Measurements from ENCODE around the gene TLX3.

The TLX3 gene

DNA sequence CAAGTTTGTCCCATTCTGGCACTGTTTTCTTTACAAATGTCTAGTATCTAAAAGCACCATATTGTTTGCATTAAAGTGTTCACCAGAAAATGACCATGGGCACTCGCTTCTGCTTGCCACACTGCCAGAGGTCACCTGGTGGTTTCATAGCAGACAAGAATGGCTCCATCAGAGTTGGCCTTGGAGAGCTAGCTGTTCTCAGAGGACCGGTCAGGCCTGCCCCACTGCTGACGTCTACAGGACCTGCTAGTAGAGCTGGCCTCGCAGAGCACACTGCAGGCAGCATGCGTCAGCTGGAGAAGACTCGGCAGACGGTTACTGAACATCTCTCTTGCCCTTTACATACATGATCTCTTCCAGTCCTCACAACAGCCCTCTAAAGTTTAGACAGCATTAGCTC, 8.7 kb upstream of the TLX3 start:
- no peak for DNase-seq (ENCODE audit: low read depth in 2 of 3, low spot score in 1 of 3)

DNA sequence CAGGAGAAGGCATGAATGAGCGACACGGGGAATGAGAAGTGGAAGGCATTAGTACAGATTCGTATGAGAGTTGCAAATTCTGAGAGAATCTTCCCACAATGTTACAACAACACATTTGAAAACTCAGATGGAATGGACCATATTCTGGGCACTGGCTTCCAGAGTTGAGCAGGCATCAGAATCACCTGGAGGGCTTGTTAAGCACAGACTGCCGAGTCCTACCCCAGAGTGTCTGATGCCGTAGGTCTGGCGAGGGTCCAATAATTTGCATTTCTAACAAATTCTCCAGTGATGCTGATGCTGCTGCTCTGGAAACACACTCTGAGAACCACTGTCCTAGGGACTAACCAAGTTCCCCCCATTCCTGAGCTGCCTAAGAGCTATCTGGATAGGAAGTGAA, 2.9 kb upstream of the TLX3 start:
- DNase-seq (ENCODE audit: low read depth in 2 of 3, low spot score in 1 of 3), result no peak

DNA sequence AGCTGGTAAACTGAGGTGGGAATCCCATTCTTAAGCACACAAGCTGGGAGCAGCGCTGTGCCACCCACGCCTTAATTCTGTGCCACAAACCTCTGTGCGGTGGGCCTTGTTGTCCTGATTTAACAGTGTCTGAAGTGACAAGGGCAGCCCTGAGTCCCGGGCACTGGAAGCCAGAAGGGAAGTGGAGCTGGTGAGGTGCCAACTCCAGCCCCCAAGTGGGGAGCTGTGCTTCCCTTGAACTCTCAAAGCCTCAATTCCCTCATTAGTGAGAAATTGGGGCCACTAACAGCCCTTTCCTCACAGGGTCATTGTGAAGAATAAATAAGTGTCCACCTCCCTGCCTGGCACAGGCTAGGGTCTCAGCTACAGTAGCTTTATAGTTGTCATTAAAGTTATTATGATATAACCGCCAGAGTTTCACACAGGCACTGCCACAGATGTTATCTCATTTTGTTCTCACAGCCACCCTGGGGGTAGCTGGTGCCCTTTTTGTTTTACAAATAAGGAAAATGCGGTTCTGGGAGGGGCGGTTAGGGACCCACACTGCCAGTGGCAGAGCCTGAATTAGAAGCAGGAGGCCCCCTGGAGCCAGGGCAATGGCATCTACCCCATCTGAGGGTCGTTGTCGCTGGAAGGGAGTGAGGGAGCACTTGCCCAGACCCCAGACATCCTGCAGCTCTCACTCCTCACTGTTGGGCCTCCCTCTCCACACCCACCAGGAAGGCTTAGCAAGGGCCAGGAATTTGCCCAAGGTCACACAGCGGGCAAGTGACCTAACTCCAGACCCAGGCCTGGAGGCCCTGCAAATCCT, 2.1 kb upstream of the TLX3 start:
- no peak for DNase-seq (ENCODE audit: low read depth in 2 of 3, low spot score in 1 of 3)

DNA sequence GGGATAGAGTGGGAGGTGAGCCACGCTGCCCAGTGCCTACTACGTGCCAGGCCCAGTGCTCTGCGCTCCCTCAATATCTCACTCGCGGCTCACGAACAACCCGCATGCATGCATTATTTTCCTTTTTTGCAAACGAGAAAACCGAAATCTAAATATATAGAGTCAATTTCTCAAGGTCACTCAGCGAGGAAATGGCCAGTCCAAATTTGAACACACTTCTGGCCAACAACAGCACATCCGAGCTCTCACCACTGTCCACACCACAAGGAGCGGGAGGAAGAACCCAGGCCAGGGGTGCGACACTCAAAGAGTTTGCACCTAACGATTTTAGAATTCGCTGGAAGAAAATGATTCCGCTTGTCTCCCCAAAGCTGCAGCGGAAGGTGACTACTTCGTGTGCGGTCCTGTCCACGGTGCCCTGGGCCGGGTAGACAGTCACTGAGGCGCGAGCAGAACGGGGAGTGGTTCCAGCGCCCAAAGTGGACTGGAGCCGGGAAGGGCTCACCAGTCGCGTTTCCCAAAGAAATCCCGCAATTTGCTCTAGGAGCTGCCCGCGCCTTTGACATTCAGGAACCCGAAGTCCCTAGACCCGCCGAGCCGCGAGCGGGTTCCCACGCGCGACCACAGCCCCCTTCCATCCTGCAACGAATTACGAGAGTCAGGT, 1.1 kb upstream of the TLX3 start:
- DNase-seq (ENCODE audit: low read depth in 2 of 3, low spot score in 1 of 3), result no peak

DNA sequence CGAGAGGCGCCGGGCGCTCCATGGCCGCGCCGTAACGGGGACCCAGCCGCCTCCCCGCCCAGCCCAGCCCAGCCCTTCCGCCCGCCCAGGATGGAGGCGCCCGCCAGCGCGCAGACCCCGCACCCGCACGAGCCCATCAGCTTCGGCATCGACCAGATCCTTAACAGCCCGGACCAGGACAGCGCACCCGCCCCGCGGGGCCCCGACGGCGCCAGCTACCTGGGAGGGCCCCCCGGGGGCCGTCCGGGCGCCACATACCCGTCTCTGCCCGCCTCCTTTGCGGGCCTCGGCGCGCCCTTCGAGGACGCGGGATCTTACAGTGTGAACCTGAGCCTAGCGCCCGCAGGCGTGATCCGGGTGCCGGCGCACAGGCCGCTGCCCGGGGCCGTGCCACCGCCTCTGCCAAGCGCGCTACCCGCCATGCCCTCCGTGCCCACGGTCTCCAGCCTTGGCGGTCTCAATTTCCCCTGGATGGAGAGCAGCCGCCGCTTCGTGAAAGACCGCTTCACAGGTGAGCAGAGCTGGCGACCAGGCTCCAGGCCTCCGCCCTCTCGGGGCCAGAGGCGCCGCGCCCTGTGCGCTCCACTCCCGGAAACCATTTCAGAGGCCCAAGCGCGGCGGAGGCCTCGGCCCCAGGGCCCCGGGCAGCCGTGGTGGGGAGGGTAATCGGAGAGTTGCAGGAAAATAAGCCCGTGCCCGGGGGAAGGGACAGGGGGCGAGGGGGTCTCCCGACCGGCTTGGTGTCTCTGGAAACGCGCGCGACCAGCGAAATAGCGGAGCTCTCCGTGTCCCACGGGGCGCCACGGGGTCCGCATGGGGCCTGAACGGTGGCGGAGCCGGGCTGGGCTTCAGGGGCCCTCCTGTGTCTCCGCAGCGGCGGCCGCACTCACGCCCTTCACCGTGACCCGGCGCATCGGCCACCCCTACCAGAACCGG, 496 bp downstream of the TLX3 start:
- no peak for DNase-seq (ENCODE audit: low read depth in 2 of 3, low spot score in 1 of 3)

DNA sequence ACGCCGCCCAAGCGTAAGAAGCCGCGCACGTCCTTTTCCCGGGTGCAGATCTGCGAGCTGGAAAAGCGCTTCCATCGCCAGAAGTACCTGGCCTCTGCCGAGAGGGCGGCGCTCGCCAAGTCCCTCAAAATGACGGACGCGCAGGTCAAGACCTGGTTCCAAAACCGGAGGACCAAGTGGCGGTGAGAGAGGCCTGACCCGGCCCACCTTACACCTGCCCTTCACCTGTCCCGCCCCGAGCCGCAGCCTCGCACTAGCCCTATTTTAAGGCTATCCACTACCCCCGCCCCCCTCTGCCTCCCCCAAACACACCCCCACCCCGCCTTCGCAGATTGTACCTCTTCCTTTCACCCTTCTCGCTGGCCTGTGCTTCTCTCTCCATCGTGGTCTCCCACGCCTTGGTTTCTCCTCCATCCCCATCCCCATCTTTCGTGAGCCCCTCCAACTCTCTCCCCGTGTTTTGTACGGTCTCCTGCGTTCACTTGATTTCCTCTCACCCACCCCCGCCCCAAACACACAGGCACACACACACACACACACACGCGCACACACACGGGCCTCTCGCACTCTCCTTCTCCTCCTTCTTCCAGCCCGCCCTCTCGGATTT, 1.3 kb downstream of the TLX3 start:
- no peak for DNase-seq (ENCODE audit: low read depth in 2 of 3, low spot score in 1 of 3)

DNA sequence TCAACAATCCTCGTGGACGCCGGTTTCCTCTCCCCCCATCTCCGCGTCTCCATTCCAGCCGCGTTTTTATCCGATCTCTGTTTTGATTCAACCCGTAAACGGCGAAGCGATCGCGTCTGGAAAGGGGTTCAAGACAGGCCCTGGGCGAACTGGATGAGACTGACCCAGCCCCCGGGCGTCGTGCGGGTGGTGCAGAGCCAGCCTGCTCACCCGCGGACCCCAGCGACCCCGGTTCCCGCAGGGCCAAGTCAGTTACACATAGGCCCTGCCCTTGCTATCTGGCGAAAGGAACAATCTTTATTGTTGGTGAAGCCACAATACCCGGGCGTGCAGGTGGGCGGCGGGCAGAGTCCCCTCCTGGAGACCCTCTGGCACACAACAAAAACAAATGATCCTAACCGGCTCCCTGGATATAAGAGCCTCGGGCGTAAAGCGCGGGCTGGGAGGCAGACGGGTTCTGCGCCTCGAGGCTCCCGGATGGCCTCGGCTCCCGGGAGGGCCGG, 1.8 kb downstream of the TLX3 start:
- no peak for DNase-seq (ENCODE audit: low read depth in 2 of 3, low spot score in 1 of 3)

DNA sequence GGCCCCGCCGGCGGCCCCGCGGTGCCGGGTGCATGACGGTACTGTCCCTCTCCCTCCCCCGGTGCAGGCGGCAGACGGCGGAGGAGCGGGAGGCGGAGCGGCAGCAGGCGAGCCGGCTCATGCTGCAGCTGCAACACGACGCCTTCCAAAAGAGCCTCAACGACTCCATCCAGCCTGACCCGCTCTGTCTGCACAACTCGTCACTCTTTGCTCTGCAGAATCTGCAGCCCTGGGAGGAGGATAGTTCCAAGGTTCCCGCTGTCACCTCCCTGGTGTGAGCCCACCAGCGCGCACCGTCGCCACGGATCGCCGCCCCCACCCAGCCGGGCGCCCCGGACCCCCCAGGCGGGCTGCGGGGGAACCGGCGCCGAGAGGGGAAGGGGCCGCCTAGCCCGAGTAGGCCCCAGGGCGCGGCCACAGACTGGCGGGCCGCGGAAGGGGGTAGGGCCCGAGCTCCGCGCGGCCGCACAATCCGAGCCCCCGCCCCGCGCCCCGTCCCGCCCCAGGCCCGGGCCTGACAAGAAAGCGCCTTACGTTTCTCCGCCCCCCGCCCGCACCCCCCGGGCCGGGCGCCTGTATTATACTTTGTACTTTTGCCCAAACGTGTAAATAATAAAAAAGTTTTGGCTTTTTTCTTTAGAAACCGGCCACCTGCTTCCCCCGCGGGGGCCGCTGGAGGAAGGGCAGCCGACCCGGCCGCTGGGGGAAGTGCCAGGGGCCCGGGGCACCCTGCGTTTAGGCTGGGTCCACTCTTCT, 2.5 kb downstream of the TLX3 start:
- DNase-seq (ENCODE audit: low read depth in 2 of 3, low spot score in 1 of 3), result no peak

DNA sequence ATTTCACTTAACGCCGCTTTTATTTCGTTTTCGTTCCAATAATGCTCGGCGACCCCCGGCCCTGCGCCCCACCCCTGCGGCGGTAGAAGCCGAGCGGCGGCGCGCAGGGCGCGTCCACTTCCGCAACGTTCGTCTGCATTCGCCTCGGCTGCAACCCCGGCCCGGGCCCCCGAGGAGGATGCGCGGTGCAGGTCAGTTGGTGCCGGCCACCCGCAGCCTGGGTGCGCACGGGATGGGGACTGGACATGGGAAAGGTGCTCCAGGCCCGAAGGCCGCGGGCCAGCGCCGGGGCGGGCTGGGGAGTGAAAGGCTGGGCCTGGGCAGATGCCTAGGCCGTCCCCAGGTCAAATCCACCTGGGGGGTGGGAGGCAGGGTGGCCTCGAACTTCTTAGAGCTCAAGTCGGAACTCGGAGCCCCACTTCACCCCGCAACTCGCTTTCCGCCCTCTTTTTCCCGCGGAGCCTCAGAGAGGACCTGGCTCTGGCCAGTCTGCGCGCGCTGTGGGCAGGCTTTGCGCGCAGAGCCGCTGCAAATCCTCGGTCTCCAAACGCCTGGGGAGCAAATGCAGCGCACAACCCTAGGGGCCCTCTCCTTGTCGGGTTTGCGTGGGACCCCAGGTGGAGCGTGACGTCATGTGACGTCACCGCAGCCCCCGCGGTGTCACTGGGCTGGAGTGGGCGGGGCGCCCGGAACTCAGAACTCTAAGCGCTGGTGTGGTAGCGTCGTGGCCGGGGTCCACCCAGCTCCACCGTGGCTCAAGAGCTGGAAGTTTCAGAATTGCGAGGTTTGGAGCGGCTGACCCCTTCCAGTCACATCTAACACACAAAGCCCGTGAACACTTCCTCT, 3.3 kb downstream of the TLX3 start:
- DNase-seq (ENCODE audit: low read depth in 2 of 3, low spot score in 1 of 3), result no peak

DNA sequence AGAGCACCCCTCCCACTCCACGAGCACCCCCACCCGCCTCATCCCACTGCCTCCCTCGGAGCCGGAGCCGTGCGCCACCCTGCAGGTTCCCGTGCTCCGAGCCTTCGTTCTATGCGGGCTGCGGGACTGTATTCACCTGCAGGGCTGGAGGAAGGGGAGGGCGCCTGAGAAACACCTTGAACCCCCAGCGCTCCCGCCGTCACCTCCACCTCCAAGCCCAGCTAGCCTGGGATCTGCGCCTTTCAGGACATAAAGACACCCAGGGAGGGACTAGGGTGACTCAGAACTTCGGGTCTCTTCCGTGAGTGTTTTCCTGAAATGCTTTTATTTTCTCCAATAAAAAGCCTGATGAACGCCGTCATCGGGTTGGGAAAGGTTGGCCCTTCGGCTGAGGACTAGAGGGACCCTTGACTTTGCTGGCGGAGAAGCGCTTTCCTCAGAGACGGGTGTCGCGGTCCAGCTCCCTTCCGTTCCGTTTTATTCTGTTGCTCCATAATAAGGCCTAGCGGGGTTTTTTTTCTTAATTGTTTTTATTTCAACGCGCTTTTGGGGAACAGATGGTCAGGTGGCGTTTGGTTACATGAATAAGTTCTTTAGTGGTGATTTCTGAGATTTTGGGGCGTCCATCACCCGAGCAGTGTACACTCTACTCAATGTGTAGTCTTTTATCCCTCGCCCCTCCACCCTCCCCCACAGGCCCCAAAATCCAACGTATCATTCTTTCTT, 4.6 kb downstream of the TLX3 start:
- no peak for DNase-seq (ENCODE audit: low read depth in 2 of 3, low spot score in 1 of 3)

DNA sequence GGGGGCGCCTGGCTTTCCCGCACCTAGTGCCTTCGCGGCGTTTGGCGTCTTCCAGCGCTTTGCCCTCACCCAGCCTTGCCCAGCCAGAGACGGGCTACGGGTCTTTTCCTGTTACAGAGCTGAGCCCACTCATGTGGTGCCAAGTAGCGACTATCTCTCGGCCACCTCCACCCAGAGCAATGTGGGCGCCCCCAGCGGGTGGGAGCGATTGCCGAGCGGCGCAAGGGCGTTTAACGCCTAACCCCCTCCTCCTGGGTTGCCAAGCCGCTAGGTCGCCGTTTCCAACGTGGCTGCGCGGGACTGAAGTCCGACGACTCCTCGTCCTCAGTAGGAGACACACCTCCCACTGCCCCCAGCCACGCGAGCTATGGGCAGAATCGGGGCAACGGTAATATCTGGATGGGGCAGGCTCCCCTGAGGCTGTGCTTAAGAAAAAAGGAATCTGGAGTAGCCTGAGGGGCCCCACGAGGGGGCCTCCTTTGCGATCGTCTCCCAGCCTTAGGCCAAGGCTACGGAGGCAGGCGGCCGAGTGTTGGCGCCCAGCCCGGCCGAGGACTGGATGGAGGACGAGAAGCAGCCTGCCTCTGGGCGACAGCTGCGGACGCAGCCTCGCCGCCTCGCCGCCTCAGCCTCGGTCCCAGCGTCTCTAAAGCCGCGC, 5.8 kb downstream of the TLX3 start:
- no peak for DNase-seq (ENCODE audit: low read depth in 2 of 3, low spot score in 1 of 3)

DNA sequence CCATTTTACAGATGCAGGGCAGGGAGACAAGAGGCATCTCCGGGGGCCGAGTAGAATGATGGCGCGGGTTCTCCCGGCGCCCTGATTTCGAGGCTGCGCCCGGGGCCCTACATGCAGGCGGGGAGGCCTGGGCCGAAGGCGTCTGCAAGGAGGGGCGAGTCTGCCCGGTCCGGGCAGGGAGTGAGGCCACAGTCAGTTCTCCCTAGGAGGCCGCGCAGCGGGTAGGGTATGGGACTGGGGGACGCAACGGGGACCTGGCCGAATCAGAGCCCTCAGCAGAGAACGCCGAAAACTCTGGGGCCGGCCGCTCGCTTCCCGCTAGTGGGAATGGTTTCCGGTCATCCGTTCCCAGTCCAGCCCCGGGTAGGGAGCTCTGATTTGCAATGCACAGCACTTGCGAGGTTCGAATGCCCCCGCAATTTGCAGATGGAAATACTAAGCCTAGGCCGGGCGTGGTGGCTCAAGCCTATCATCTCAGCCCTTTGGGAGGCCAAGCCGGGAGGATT, 6.4 kb downstream of the TLX3 start:
- DNase-seq (ENCODE audit: low read depth in 2 of 3, low spot score in 1 of 3), result no peak

DNA sequence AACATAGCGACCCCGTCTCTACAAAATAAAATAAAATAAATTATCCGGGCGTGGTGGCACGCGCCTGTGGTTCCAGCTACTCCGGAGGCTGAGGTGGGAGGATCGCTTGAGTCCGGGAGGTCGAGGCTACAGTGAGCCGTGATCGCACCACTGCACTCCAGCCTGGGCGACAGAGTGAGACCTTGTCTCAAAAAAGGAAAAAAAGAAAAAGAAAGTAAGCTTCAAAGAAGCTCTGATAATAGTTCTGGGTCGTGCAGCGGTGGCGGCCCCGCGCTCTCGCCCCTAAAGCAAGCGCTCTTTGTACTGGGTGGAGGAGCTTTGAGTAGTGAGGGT, 6.8 kb downstream of the TLX3 start:
- DNase-seq (ENCODE audit: low read depth in 2 of 3, low spot score in 1 of 3), result no peak

DNA sequence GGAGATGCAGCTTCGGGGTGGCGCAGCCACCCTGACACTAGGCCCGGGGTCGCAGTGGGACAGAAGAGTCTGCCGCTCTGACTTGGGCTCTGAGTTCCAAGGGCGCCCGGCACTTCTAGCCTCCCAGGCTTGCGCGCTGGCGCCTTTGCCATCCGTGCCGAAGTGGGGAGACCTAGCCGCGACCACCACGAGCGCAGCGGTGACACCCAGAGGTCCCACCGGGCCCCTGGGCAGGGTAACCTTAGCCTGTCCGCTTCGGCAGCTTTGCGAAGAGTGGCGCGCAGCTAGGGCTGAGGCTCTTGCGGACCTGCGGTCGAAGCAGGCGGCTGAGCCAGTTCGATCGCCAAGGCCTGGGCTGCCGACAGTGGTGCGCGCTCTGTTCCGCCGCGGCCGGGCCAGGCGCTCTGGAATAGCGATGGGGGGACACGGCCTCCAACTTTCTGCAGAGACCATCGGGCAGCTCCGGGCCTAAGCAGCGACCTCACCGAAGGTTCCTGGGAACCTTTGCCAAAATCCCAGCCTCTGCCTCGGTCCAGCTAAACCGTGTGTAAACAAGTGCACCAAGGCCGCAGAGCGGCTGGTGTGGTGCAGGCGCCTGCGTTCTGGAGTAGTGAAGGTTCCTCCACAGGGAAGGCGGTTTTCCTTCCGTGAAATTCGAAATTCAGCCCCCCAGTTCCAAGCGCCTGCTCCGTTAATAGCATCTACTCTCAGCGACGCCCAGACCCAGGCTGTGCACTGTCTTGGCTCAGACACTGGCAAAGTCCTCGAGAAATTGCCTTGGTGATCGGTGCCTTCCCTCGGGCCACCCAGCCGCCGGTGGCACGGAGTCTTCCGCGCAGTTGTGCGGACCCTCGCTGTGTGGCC, 7.4 kb downstream of the TLX3 start:
- DNase-seq (ENCODE audit: low read depth in 2 of 3, low spot score in 1 of 3), result no peak

DNA sequence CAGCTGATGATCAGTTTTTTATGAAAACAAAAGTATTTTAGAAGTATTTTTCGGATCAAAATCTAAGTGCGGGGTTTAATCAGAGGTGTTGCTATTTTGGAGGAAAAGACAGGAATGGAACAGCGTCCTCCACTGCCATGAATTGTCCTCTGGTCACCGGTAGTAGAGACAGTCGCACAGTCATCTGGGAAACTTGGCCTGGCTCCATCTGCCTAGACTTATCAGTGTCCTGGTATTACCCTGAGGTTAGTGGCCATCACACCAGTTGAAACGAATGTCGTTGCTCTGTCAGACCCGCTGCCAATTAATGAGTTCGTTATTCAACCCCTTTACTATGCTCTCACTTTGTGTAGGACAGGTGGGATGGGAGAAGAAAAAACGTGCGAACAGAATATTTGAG, 8.2 kb downstream of the TLX3 start:
- no peak for DNase-seq (ENCODE audit: low read depth in 2 of 3, low spot score in 1 of 3)

DNA sequence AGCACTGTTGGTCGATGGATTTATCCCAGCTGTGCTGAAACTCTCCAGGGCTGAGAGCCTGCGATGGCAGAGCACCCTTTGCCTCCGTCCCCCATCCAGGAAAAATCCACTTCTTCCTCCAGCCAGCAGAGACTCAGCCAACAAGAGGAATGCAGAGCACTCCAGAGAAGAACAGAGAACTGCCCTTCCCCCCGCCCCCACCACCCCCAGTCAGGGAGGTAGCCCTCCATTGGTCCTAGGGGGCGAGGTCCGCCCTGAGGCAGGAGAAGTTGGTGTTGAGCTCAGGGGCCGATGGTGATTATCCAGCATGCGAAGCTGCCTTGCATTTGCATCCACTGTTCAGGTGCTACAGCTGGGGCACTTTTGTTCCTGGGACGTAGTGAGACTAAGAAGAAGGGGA, 9.0 kb downstream of the TLX3 start:
- DNase-seq (ENCODE audit: low read depth in 2 of 3, low spot score in 1 of 3), result no peak

DNA sequence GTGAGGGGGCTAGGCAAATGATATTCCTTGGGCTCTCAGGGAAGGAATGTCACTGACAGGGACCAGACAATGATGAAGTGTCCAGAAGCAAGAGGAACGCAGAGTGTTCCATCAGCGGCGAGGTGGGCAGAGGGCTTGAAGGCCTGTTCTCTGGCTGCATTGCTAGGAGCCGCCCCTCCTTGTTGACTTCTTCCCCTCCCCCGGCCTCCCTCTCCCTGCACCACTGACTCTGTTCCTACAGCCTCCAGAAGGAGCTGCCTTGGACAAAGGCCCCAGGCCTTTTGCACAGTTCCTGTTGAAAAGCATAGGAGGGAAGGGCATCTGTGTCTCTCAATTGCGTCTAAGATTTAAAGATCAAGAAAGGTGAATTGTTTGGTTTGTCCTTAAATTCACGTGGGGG, 12.4 kb downstream of the TLX3 start:
- DNase-seq (ENCODE audit: low read depth in 2 of 3, low spot score in 1 of 3), result no peak
